GM12878 (cell line): ENCODE results near the gene ZNF679. TPM values are rescaled to one million over a fixed set of nuclear protein-coding genes. Genes with fewer than 3 reads are reported as not detected.

Experiments used
- ATAC-seq: fragments of 200-7000 bp; cut with Tn5 transposase; 3 replicates; pipeline ENCODE4 v1.9.1; 2020; ENCODE audit warnings: mild to moderate bottlenecking, moderate library complexity
- BruUV-seq: library from RNA; stranded (reverse); fragments of 400-500 nt; replicated peaks from 2 replicates; lab custom pipeline; 2021; lab: Mats Ljungman, UMichigan
- CTCF ChIA-PET: fragments of 300-600 bp; sonication (Branson Sonifier 250); formaldehyde crosslinking; extraction: SDS; loops from one replicate; lab custom pipeline; 2021; ENCODE audit warnings: inconsistent platforms; lab: Yijun Ruan, JAX
- POLR2A ChIA-PET: fragments of 350-600 bp; formaldehyde crosslinking; extraction: SDS; loops from one replicate; lab custom pipeline; 2021; ENCODE audit warnings: inconsistent platforms; lab: Charles Lee
- RAD21 ChIA-PET: fragments of 300-600 bp; sonication (Branson Sonifier 250); formaldehyde crosslinking; loops from one replicate; lab custom pipeline; 2023; ENCODE audit warnings: antibody characterized with exemption; ENCODE audit not compliant: unreplicated experiment; lab: Charles Lee
- SMC1A ChIA-PET: fragments of 300-600 bp; sonication (Branson Sonifier 250); formaldehyde crosslinking; loops from one replicate; lab custom pipeline; 2023; ENCODE audit not compliant: unreplicated experiment, uncharacterized antibody; lab: Charles Lee
- DNase-seq: peaks from one replicate; pipeline ENCODE4 v3.0.0-alpha.2; 2011; ENCODE audit warnings: low read depth, low spot score
- FAIRE-seq: peaks from 3 replicates; lab custom pipeline; 2011; peaks lifted over from hg19 to GRCh38; lab: Jason Lieb, UNC
- H2AFZ ChIP-seq: 2 replicates; pipeline ENCODE4 v1.6.0; 2011; ENCODE audit warnings: low read depth, low read length, control low read depth; ENCODE audit not compliant: control insufficient read depth
- H3K27ac ChIP-seq: 2 replicates; pipeline ENCODE4 v1.5.1; 2011; ENCODE audit warnings: control low read depth; ENCODE audit not compliant: control insufficient read depth, insufficient read depth
- H3K27me3 ChIP-seq, 2 experiments: replicated peaks in 1 of 2; 2 replicates each; pipeline versions ENCODE4 v1.6.0 to v1.6.1; 2011; ENCODE audit warnings: low read length in 1 of 2; ENCODE audit not compliant: control insufficient read depth in 2 of 2, insufficient read depth in 2 of 2
- H3K36me3 ChIP-seq, 2 experiments: 2 replicates each; pipeline ENCODE4 v1.5.1; 2011; ENCODE audit warnings: low read length in 1 of 2; ENCODE audit not compliant: control insufficient read depth in 2 of 2, insufficient read depth in 2 of 2
- H3K4me1 ChIP-seq: 2 replicates; pipeline ENCODE4 v1.6.1; 2011; ENCODE audit warnings: mild to moderate bottlenecking, low read length, moderate library complexity, mixed read lengths; ENCODE audit not compliant: control insufficient read depth, insufficient read depth
- H3K4me2 ChIP-seq: 2 replicates; pipeline ENCODE4 v1.6.0; 2011; ENCODE audit warnings: control low read depth; ENCODE audit not compliant: control insufficient read depth, insufficient read depth
- H3K4me3 ChIP-seq: fragments of 200-600 bp; sonication (generic); 2 replicates; pipeline ENCODE4 v1.5.1; 2016
- H3K79me2 ChIP-seq: 2 replicates; pipeline ENCODE4 v1.6.0; 2011; ENCODE audit warnings: low read length; ENCODE audit not compliant: control insufficient read depth, insufficient read depth
- H3K9ac ChIP-seq: 2 replicates; pipeline ENCODE4 v1.8.0; 2011; ENCODE audit warnings: low read length, control low read depth, mixed read lengths; ENCODE audit not compliant: control insufficient read depth, insufficient read depth
- H3K9me3 ChIP-seq: replicated peaks from 3 replicates; pipeline ENCODE4 v1.5.1; 2011; ENCODE audit warnings: mild to moderate bottlenecking, low read length; ENCODE audit not compliant: control insufficient read depth, insufficient read depth
- H4K20me1 ChIP-seq: 2 replicates; pipeline ENCODE4 v1.6.0; 2011; ENCODE audit not compliant: control insufficient read depth, insufficient read depth
- BMI1 ChIP-seq: fragments of 450-650 bp; IDR thresholded peaks from 2 replicates; pipeline ENCODE4 v1.6.1; 2016; ENCODE audit warnings: mild to moderate bottlenecking, moderate library complexity, borderline replicate concordance
- BRCA1 ChIP-seq: IDR thresholded peaks from 2 replicates; pipeline ENCODE4 v1.6.1; 2011; ENCODE audit warnings: low read depth, low read length, improper control_type of control experiment
- CUX1 ChIP-seq: IDR thresholded peaks from 2 replicates; pipeline ENCODE4 v1.6.1; 2012; ENCODE audit warnings: improper control_type of control experiment, low read depth, low read length; ENCODE audit not compliant: insufficient replicate concordance
- EP300 ChIP-seq, 2 experiments: fragments of 150-350 bp in 1 of 2; IDR thresholded peaks; 2 replicates each; pipeline ENCODE4 v1.6.1; 2011 to 2012; ENCODE audit warnings: low read depth in 2 of 2, low read length in 2 of 2, borderline replicate concordance in 1 of 2, improper control_type of control experiment in 1 of 2, inconsistent platforms in 1 of 2; ENCODE audit not compliant: control insufficient read depth in 1 of 2
- HCFC1 ChIP-seq: fragments of 150-350 bp; IDR thresholded peaks from 2 replicates; pipeline ENCODE4 v1.6.1; 2014; ENCODE audit warnings: low read length
- MTA2 ChIP-seq: fragments of 450-650 bp; IDR thresholded peaks from 2 replicates; pipeline ENCODE4 v1.6.1; 2016; ENCODE audit warnings: low read depth, mild to moderate bottlenecking, moderate library complexity
- NFYB ChIP-seq: IDR thresholded peaks from 2 replicates; pipeline ENCODE4 v1.6.1; 2011; ENCODE audit warnings: low read depth, mild to moderate bottlenecking, low read length, improper control_type of control experiment, moderate library complexity; ENCODE audit not compliant: insufficient read depth
- SMAD5 ChIP-seq: IDR thresholded peaks from 2 replicates; pipeline ENCODE4 v1.6.1; 2016; ENCODE audit warnings: antibody characterized with exemption, low read depth
- WGBS: methylation state at CpG from one replicate; pipeline ENCODE4 v1.1.6; 2016; ENCODE audit warnings: low lambda C conversion rate; ENCODE audit not compliant: insufficient replicate concordance, insufficient coverage; ENCODE audit errors: missing lambda C conversion rate; 5-methylcytosine and 5-hydroxymethylcytosine counted together
- in situ Hi-C: fragments of 300-500 bp; cut with MboI; formaldehyde crosslinking; loops from 9 replicates; pipeline ENCODE4 v1.14.3; 2018; ENCODE audit warnings: mixed read lengths
- intact Hi-C: fragments of 100-400 bp; cut with micrococcal nuclease; formaldehyde crosslinking; loops from one replicate; pipeline ENCODE4 v1.14.2; 2022; ENCODE audit not compliant: unreplicated experiment
- polyA plus RNA-seq, 11 experiments: library from polyadenylated mRNA; depleted of rRNA in 4 of 11; unstranded in 6 of 11; stranded (reverse) in 5 of 11; fragments of >200 nt; fragmentation: Nextera tagmentation in 4 of 11; fragmentation: Illumina TruSeq in 1 of 11; extraction: Ambion mirVana in 4 of 11; extraction: Trizol in 1 of 11; gene quantifications; 1 replicate in 1 of 11; 2 replicates in 10 of 11; pipeline versions ENCODE4 v1.2.1 to v1.2.3, GENCODE V29; 2011 to 2016; ENCODE audit warnings: inconsistent platforms in 2 of 11, missing spikeins in 2 of 11, low read depth in 1 of 11
- total RNA-seq, 4 experiments: library from RNA; depleted of rRNA in 3 of 4; stranded (reverse); fragments of >200 nt in 3 of 4; fragmentation: Illumina TruSeq in 1 of 4; extraction: Trizol in 1 of 4; gene quantifications; 2 replicates each; pipeline versions ENCODE4 v1.2.1 to v1.2.3, GENCODE V29; 2013 to 2021

The ZNF679 gene
- total and polyA plus RNA-seq, 10 of the 15 experiments (the other 5 are each of a cell fraction or from before 2014, with no cell fraction given), result not detected

- Histone ChIP-seq H3K4me2 (no peak overlapping the region), H3K79me2 (no peaks in the 10 kb centered on the region), H3K27me3 (no peaks in the 10 kb centered on the region), H4K20me1 (no peaks in the 10 kb centered on the region), H3K4me3 (no peak overlapping the region), H3K4me1 (no peaks in the 10 kb centered on the region), H3K27ac (no peak overlapping the region), H2AFZ (no peak overlapping the region), H3K9ac (no peak overlapping the region), H3K9me3 (no peaks in the 10 kb centered on the region; the same call in 2 of the 3 replicates), H3K36me3 (no peaks in the 10 kb centered on the region)
- TF ChIP-seq NFYB (no peak), BMI1 (no peak), MTA2 (no peak), BRCA1 (no peak), CUX1 (no peak), EP300 (IDR thresholded peaks at IDR 0.05; ENCODE audit: borderline replicate concordance in 1 of 2, control insufficient read depth in 1 of 2, low read depth in 2 of 2, low read length in 2 of 2) (no peak), SMAD5 (no peak), HCFC1 (no peak)
- ChIA-PET RAD21 (no interaction called here), SMC1A (no interaction called here), CTCF (interaction anchor here (0.5 kb wide), 1 partner anchor 13 kb away, joined by 3 read pairs; no protein-coding TSS in a partner anchor), POLR2A (no interaction called here)
- FAIRE-seq (no peak), DNase-seq (no peak), ATAC-seq (no peak)
- 59% methylated on average over 24 of the region's 24 CpGs for WGBS
- BruUV-seq, result no TSS peak
- in situ Hi-C loops, result no loop called here
- intact Hi-C loops, result no loop called here
These were observed 36.0 kb upstream of the ZNF679 start for GRCh38 chr7:64192148-64192704.
